GM04503 (cell line): ENCODE data around the gene GPR35.

Source experiments
- DNase-seq: peaks from one replicate; pipeline ENCODE4 v3.0.0-alpha.2; 2012; ENCODE audit warnings: low read depth

GPR35 gene

DNA sequence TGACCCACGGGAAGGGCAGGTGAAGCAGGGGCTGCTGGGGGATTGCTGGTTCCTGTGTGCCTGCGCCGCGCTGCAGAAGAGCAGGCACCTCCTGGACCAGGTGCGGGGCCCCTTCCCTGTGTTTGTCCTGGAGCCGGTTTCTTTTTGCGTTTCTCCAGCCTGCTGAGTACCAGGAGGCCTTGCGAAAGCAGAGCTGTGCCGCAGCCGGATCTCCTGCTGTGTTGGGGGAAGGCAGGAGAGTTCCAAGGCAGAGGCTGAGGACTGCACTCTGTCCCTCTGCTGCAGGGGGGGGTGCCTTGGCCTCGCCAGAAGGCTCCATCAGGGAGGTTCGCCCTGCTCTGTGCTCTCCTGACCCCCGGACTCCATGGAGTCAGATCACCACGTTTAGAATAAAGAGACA is 35.9 kb upstream of the GPR35 start:
- no peak for DNase-seq

DNA sequence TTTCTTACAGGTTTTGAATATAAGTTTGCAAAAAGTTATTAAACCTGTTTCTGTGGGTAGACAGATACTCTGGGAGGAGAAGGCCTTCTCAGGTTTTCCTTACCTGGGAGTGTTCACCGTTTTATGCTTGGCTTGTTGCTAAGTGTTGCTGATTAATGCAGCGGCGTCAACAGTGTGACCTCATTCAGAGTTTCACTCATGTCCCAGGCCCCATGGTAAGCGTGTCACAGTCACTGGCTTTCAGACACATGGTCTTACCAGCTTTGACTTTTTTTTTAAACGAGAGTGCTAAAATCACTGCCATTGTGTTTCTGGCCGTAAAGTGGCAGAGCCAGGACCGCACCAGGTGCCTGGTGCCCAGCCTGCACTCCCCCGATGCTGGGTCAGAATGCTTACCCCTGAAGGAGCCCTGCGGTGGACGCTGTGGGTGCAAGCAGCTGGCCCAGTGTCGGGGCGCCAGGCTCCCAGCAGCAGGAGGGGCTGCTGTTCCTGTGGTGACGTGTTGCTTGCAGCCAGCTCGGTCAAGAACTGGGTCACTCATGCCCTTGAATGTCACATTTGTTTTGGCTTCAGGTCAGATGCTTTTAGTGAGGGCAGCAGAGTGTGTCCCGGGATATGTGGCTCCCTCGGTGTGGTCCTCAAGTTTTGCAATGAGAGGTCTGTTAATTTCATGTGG is 35.3 kb upstream of the GPR35 start:
- DNase-seq = no peak

DNA sequence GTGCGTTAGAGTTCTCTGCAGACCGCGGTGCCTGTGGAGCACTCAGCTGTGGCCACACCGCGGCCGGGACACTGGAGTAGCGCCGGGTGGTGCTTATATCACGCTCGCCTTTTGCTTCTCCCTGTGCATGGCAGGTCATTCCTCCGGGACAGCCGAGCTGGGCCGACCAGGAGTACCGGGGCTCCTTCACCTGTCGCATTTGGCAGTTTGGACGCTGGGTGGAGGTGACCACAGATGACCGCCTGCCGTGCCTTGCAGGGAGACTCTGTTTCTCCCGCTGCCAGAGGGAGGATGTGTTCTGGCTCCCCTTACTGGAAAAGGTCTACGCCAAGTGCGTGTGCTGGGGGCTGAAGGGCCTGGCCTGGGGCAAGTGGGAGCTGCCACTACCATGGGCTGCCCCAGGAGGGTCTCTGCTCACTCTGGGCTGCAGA is 34.6 kb upstream of the GPR35 start:
- DNase-seq = no peak

DNA sequence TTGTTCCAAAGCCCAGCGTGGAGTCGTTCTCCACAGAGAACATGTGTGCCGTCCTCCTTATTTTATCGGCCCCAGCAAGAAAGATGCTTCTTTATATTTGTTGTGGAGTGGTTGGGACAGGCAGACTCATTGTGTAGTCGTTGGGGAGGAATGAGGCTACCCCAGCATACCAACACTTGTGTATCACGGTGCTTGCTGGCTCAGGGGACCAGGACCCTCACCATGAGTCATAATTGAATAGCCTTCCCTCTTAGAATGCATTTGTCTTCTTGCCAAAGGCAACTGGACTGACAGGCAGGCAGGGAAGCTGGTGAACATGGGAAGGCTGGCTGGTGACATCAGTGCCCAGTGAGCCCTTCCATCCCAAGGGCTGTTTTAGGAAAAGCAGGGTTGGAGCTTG is 34.1 kb upstream of the GPR35 start:
- no peak for DNase-seq

DNA sequence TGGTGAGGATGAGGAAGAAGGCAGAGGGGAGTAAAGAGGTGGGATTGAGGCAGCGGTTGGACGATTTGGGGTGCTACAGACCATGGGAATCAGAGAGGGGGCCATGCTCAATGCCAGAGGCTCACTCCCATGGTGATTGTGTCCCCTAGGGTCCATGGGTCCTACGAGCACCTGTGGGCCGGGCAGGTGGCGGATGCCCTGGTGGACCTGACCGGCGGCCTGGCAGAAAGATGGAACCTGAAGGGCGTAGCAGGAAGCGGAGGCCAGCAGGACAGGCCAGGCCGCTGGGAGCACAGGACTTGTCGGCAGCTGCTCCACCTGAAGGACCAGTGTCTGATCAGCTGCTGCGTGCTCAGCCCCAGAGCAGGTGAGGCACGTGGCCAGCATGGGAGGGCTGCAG is 33.5 kb upstream of the GPR35 start:
- DNase-seq = no peak

DNA sequence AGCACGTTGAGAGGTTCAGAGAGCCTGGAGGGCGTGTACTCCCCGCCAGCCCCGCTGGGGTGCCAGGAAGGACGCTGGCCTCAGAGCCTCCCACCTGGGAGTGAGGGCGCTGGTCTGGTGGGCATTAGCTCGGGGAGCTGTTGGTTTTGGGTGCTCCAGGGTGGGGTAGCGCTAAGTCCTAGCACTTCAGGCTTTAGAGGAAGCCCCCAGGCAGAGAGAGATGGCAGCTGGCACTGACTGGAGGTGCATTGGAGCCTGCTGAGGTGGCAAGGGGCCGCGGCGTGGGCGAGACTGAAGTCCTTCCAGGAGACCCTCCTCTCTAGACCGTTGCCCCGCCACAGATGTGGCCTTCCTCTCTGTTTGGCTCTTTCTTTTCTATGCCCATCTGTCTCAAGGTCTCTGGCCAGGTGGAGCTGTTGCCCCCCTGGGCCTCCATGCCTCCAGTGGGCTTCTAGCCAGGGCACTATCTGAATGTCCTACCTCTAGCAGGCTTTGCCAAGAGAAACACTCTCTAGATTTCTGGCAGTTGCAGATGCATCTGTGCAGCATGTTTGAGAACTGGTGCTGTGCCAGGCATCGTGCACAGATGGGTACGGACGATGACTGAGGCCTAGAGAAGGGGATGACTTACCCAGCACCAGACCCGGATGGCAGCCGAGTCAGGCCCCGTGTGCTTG is 32.1 kb upstream of the GPR35 start:
- no peak for DNase-seq

DNA sequence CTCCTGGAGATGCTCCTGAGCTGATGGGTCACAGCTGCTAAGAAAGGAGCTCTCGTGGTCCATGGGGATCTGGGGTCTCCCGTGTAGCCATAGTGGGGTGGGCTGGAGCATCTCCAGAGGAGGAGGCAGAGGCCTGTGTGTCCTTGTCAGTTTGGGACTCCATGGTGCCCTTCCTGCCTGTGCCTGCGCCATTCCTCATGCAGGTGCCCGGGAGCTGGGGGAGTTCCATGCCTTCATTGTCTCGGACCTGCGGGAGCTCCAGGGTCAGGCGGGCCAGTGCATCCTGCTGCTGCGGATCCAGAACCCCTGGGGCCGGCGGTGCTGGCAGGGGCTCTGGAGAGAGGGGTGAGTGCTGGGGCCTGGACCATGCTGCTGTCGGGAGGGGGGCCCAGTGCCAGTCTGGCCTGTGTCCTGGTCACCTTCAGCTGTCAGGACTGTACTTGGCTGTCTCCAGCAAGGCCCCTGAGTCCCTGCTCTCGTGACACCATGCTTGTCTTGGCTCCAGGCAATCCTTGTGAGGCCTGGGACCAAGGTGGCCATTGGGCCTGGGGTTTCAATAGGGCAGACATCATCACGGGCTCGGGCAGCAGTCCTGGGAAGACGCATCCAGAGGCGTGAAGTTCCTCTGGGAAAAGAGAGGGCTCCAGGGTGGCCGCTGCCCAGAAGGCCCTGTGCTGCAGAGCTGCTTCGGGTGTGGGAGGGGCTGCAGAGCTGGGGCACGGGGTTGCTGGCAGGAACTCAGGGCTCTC is 31.4 kb upstream of the GPR35 start:
- no peak for DNase-seq

DNA sequence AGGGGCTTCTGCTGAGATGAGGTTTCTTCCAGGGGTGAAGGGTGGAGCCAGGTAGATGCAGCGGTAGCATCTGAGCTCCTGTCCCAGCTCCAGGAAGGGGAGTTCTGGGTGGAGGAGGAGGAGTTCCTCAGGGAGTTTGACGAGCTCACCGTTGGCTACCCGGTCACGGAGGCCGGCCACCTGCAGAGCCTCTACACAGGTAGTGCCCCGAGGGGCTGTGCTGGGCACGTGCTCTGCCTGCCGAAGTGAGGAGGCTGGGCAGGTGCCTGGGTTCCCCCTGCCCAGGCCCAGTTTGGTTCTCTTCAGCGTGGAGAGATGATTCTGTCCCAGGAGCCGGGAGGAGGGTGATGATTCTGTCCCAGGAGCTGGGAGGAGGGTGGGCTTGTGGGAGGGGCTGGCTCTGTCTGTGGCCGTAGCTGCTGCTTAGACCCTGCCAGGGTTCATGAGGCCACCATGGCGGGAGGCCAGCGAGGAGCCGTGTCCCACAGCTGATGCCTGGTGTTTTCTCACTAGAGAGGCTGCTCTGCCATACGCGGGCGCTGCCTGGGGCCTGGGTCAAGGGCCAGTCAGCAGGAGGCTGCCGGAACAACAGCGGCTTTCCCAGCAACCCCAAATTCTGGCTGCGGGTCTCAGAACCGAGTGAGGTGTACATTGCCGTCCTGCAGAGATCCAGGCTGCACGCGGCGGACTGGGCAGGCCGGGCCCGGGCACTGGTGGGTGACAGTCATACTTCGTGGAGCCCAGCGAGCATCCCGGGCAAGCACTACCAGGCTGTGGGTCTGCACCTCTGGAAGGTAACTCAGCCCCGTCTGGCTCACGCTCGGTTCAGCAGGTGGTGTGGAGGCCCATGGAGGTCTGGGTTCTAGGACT is 30.5 kb upstream of the GPR35 start:
- DNase-seq = no peak

DNA sequence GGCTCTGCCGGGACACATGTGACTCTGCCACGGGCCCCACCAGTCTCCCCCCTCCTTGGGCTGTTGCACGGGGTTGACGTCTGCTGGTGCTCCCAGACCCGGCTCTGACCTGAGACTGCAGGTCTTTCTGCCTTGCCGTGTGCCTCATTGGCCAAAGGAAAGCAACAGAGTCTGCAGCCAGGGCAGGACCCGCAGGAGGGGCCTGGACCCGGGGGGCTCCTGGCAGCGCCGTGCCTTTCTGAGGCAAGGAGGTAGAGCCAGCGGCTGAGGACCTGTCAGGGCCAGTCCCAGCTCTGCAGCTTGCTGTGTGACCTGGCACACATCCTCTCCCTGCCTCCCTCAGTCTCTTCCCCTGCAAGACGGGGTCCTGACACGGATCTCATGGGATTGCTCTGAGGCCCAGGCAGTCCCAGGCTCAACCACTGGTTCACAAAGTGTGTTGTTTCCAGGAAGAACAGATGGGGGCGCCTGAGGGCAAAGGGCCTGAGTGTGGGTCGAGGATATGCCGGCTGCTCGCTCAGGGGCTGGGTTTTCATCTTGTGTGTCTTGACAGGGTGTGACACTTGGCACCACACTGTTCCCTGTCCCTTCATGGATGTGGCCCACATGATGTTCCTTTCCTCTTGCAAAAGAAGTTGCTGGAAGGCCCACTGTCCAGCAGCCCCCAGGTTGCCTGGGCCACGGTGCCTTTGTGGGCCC is 29.8 kb upstream of the GPR35 start:
- DNase-seq = no peak

DNA sequence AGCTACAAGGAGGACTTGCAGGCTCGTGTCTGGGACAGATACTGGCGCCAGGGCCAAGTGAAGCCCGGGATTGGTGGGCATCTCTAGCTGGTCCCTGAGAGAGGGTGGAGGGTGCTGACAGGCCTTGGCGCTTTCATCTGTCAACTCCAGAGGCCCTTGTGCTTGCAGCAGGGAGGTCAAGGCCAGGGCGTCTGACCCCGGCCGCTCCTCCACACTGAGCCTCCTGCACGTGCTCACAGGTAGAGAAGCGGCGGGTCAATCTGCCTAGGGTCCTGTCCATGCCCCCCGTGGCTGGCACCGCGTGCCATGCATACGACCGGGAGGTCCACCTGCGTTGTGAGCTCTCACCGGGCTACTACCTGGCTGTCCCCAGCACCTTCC is 29.2 kb upstream of the GPR35 start:
- no peak for DNase-seq

DNA sequence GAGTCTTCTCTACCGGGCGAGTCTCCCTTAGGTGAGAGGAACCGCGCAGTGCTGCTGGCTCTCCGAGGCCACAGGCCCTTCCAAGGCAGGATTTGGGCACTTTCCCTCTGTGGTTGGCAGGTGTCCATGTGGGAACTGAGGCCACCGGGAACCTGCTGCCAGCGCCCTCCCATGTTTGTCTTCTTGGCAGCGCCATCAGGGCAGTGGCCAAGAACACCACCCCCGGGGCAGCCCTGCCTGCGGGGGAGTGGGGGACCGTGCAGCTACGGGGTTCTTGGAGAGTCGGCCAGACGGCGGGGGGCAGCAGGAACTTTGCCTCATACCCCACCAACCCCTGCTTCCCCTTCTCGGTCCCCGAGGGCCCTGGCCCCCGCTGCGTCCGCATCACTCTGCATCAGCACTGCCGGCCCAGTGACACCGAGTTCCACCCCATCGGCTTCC is 28.8 kb upstream of the GPR35 start:
- no peak for DNase-seq

DNA sequence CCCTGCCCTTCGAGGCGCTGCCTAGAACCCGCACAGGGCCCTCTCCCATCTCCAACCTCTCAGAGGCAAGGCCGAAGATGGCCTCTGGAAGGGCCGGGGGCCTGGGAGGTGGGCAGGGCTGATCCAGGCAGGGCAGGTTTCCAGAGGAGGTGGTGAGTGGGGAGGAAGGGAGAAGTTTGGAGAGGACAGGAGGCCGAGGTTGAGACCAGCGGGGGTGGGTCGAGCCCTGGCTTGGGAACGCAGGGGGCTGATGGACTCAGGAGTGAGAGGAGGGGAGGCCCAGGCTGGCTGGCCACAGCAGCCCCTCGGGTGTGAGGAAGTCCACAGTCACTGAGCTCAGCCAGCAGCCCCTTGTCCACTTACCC is 28.2 kb upstream of the GPR35 start:
- no peak for DNase-seq

DNA sequence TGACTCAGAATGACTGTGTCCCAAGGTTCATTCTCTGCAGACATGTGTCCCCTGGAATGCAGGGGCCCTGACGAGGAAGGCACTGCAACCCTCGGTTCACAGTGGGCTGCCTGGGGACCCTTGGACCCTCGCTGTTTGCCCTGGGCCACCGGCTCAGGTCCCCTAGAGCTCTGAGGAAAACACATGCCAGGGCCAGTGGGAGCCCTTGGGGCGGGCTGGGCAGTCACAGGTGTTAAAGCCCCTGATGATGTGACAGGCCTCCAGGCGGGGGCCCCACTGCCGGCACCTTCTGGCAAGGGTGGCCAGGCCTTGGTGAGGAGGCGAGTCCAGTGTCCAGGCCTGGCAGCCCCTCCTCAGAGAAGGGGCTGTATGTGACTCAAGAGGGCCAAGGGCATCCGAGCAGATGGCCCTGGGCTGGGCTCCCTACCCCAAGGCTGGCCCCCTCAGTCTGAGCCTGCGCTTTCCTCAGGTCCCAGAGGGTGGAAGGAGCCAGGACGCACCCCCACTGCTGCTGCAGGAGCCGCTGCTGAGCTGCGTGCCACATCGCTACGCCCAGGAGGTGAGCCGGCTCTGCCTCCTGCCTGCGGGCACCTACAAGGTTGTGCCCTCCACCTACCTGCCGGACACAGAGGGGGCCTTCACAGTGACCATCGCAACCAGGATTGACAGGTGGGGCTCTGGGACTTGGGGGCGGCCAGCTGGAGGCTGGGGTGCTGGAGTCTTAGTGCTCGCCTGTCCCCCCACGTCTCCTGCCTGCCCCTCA is 27.7 kb upstream of the GPR35 start:
- no peak for DNase-seq

DNA sequence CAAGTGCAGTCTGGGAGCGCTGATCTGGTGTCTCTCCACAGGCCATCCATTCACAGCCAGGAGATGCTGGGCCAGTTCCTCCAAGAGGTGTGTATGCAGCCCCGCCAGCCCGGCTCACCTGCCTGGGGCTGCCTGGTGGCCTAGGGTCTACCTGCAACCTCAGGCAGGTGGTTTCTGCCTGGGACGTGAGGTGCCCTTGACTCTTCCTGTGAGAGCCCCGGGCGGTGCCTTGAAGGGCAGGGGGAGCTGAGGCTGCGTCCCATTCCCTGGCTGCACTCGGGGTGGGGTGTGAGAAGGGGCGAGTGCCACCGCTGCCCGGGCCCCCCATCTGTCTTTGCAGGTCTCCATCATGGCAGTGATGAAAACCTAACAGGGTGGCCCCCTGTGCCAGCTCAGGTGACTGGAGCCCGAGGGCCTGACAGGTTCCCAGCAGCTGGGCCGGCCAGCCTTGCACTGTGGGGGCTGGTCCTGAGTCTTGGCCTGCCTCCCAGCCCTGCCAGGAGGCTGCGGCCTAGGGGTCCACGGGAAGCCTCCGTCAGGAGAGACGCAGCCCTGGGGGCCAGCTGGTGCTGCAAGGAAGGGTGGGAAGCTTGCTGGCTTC is 26.9 kb upstream of the GPR35 start:
- no peak for DNase-seq

DNA sequence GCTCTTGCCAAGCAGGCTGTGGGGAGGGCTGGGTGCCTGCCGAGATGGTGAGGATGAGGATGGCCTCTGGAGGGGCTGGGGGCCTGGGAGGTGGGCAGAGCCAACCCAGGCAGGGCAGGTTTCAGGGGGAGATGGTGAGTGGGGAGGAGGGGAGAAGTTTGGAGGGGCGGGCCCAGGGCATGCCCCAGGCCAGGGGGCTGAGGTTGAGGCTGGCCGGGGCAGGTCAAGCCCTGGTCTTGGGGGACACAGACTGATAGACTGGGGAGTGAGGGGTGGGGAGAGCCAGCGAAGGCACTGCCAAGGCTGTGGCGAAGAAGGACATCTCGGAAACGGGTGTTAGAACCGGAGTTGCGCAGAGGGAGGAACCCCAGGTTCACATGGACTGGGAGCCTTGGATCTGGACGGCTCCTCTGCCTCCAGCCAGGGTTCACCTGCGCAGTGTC is 26.1 kb upstream of the GPR35 start:
- DNase-seq = no peak

DNA sequence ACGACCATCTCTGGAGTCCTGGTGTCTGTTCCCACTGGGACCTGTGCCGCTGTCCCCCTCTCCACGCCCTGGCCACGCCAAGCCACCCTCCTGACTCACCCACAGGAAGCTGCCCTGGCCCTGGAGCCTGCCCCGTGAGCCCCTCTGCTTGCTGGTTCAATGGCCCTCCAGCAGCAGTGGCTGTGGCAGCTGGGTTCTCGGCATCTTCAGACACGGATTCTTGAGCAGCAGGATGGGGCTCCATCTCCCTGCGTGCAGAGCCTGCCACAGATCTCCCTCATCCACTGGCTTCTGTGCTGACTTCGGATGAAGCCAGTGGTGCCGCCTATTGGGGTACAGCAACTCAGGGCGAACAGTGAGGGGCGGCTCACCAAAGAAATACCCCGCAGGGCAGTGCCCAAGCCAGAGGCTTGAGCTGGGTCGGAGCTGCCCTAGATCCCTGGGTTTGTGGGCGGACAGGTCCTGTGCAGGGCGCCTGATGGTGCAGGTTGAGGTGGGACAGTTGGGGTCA is 24.8 kb upstream of the GPR35 start:
- no peak for DNase-seq

DNA sequence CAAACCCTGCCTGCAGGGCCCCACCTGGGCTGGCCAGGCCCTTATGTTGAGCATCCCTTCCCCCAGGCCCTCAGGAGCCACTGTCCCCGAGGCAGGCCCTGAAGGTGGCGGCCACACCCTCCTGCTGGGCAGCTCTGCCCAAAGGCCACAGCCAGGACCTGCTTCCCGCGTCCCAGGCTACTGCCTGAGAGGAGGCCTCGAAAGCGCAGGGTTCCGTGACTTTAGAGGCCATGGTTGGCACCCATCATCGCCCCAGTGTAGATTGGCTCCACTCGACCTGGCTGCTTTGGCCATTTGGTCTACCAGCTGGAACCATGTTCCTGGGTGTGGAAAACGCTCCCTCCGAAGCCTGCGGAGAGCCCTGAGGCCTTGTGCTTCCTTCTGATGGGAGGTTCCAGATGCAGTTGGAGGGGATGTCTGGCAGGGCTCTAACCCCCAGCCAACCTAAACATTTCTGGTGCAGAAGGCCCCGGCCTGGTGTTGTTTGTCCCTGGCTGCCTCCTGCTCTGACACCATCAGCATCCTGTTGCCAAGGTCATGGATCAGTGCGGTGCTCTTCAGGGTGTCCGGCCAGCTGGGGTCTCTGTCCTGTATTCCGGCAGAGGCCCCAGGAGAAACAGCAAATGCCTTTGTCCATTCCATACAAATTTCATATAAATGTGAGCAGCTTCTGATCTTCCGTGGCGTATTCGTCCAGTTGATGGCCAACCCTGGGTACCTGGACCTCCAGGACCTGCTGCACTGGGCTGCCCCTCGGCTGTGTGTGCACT is 24.0 kb upstream of the GPR35 start:
- no peak for DNase-seq

DNA sequence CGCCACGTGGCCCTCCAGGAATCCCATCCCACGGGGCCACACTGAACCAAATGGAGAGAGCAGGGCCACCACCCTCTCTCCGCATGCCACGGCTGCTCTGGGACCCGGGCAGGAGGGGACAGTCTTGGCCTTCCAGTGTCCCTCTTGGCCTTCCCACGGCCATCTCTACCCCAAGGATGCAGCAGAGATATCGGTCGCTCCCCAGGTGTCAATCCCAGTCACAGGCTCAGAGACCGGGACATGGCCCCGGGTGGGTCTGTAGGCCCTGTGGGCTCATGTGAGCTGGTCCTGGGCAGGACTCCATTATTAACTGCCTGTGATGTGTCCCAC is 23.5 kb upstream of the GPR35 start:
- DNase-seq = no peak

DNA sequence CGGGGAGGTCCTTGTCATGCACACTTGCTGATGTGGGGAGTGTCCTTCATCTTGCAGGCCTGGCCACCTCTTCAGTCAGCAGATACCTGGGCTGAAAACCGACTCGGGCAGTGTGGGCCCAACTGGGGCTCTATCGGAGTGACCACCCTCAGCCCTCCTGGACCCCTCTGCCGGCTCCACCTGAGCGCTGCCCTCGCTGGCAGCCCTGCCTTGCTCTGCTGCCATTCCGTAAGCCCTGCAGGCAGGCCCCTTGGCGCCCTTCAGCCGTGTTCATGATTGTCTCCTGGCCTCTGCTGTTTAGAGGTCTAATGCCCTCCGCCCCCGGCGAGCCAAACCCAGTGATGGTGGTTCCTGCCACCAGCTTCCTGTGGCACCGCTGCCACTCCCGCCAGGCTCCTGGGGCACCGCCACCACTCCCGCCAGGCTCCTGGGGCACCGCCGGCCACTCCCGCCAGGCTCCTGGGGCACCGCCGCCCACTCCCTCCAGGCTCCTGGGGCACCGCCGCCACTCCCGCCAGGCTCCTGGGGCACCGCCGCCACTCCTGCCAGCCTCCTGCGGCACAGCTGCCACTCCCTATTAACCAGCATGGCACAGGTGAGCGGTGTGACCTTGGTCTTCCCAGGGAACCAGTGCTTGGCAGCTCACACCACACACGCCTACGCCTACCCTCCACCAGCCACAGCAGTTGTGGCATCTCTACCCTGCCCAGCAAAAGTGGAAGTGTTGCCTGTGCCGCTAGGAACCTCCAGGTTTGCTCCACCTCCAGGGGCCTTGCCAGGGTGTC is 22.8 kb upstream of the GPR35 start:
- no peak for DNase-seq
